SK-N-SH treated with all-trans-retinoic acid at 6 μM for 48 hours (cell line): Measurements from ENCODE around the gene PTPRN2.

Experiments
- ATAC-seq: fragments of 200-7000 bp; cut with Tn5 transposase; 3 replicates; pipeline ENCODE4 v1.9.1; 2020; ENCODE audit warnings: mild to moderate bottlenecking, moderate library complexity
- ARNTL ChIP-seq: fragments of 450-650 bp; formaldehyde crosslinking; IDR thresholded peaks from 2 replicates; pipeline ENCODE4 v1.5.0; 2020; ENCODE audit warnings: low read depth, mild to moderate bottlenecking, moderate library complexity, borderline replicate concordance
- BACH2 ChIP-seq: fragments of 250-450 bp; sonication (Bioruptor Pico); IDR thresholded peaks from 2 replicates; pipeline ENCODE4 v1.9.0; 2021; ENCODE audit warnings: mild to moderate bottlenecking, borderline replicate concordance
- CREB5 ChIP-seq: fragments of 250-450 bp; sonication (Bioruptor Pico); IDR thresholded peaks from 2 replicates; pipeline ENCODE4 v1.5.1; 2020; ENCODE audit warnings: low read depth, mild to moderate bottlenecking, moderate library complexity
- CSRNP3 ChIP-seq: fragments of 250-450 bp; sonication (Bioruptor Pico); IDR thresholded peaks from 2 replicates; pipeline ENCODE4 v1.5.1; 2021; ENCODE audit warnings: mild to moderate bottlenecking, moderate library complexity
- ESRRG ChIP-seq: fragments of 250-450 bp; sonication (Bioruptor Pico); IDR thresholded peaks from 2 replicates; pipeline ENCODE4 v1.6.1; 2021; ENCODE audit warnings: mild to moderate bottlenecking
- GLIS3 ChIP-seq: fragments of 250-450 bp; sonication (Bioruptor Pico); IDR thresholded peaks from 2 replicates; pipeline ENCODE4 v1.5.0; 2020; ENCODE audit warnings: mild to moderate bottlenecking, moderate library complexity
- ISL1 ChIP-seq: fragments of 250-450 bp; sonication (Bioruptor Pico); IDR thresholded peaks from 2 replicates; pipeline ENCODE4 v2.1.2; 2022; ENCODE audit warnings: mild to moderate bottlenecking, moderate library complexity
- POU6F1 ChIP-seq: fragments of 250-450 bp; sonication (Bioruptor Pico); IDR thresholded peaks from 2 replicates; pipeline ENCODE4 v1.8.0; 2021; ENCODE audit warnings: low read depth, mild to moderate bottlenecking, moderate library complexity, borderline replicate concordance
- PPARA ChIP-seq: fragments of 250-450 bp; sonication (Bioruptor Pico); IDR thresholded peaks from 2 replicates; pipeline ENCODE4 v1.5.0; 2020; ENCODE audit warnings: mild to moderate bottlenecking, borderline replicate concordance
- RARB ChIP-seq: fragments of 250-450 bp; sonication (Bioruptor Pico); IDR thresholded peaks from 2 replicates; pipeline ENCODE4 v1.8.0; 2021; ENCODE audit warnings: mild to moderate bottlenecking, moderate library complexity
- SNAI2 ChIP-seq: fragments of 250-450 bp; sonication (Bioruptor Pico); IDR thresholded peaks from 2 replicates; pipeline ENCODE4 v1.5.0; 2020; ENCODE audit warnings: mild to moderate bottlenecking, moderate library complexity
- TCF4 ChIP-seq: fragments of 250-450 bp; sonication (Bioruptor Pico); IDR thresholded peaks from 2 replicates; pipeline ENCODE4 v1.8.0; 2021; ENCODE audit warnings: mild to moderate bottlenecking, moderate library complexity, borderline replicate concordance
- TOX ChIP-seq: fragments of 250-450 bp; sonication (Bioruptor Pico); IDR thresholded peaks from 2 replicates; pipeline ENCODE4 v1.8.0; 2021; ENCODE audit warnings: mild to moderate bottlenecking, moderate library complexity, borderline replicate concordance
- TSHZ2 ChIP-seq: fragments of 250-450 bp; sonication (Bioruptor Pico); IDR thresholded peaks from 2 replicates; pipeline ENCODE4 v1.5.0; 2020; ENCODE audit warnings: mild to moderate bottlenecking, moderate library complexity
- ZC3H10 ChIP-seq: fragments of 250-450 bp; sonication (Bioruptor Pico); IDR thresholded peaks from 2 replicates; pipeline ENCODE4 v1.5.1; 2021; ENCODE audit warnings: mild to moderate bottlenecking, moderate library complexity
- ZFP3 ChIP-seq: fragments of 250-450 bp; sonication (Bioruptor Pico); IDR thresholded peaks from 2 replicates; pipeline ENCODE4 v1.5.0; 2020; ENCODE audit warnings: mild to moderate bottlenecking, moderate library complexity
- ZFP30 ChIP-seq: fragments of 450-650 bp; formaldehyde crosslinking; IDR thresholded peaks from 2 replicates; pipeline ENCODE4 v1.5.0; 2022; ENCODE audit warnings: mild to moderate bottlenecking, moderate library complexity
- ZNF565 ChIP-seq: fragments of 450-650 bp; formaldehyde crosslinking; conservative IDR thresholded peaks from 2 replicates; pipeline ENCODE4 v1.5.0; 2020; ENCODE audit warnings: low read depth, mild to moderate bottlenecking, moderate library complexity
- ZNF70 ChIP-seq: fragments of 450-650 bp; formaldehyde crosslinking; IDR thresholded peaks from 2 replicates; pipeline ENCODE4 v1.5.0; 2020; ENCODE audit warnings: mild to moderate bottlenecking, moderate library complexity
- ZNF8 ChIP-seq: fragments of 450-650 bp; formaldehyde crosslinking; IDR thresholded peaks from 2 replicates; pipeline ENCODE4 v1.5.0; 2020; ENCODE audit warnings: mild to moderate bottlenecking, moderate library complexity

Gene PTPRN2

GRCh38 chr7:157739650-157740049, 848.0 kb downstream of the PTPRN2 start:
- ATAC-seq, result no peak
- TF ChIP-seq ESRRG (CRISPR knock-in tag) (no peak), RARB (no peak), ZNF70 (CRISPR knock-in tag) (no peak), BACH2 (CRISPR knock-in tag) (no peak), ZFP3 (no peak), TOX (CRISPR knock-in tag) (no peak), CSRNP3 (no peak), ZNF565 (CRISPR knock-in tag) (no peak), CREB5 (CRISPR knock-in tag) (no peak), ZFP30 (no peak), SNAI2 (CRISPR knock-in tag) (no peak), ARNTL (CRISPR knock-in tag) (no peak), POU6F1 (no peak), PPARA (CRISPR knock-in tag) (no peak), GLIS3 (CRISPR knock-in tag) (no peak), ZC3H10 (no peak), ISL1 (CRISPR knock-in tag) (no peak), ZNF8 (CRISPR knock-in tag) (no peak), TSHZ2 (CRISPR knock-in tag) (no peak)

GRCh38 chr7:157739031-157739430, 848.6 kb downstream of the PTPRN2 start:
- no peak for ATAC-seq
- no peak for TF ChIP-seq ZFP30
- no peak for TF ChIP-seq TSHZ2 (CRISPR knock-in tag)
- no peak for TF ChIP-seq RARB
- TF ChIP-seq TCF4, result no peak
- TF ChIP-seq PPARA (CRISPR knock-in tag), result no peak
- no peak for TF ChIP-seq ESRRG (CRISPR knock-in tag)
- no peak for TF ChIP-seq BACH2 (CRISPR knock-in tag)
- TF ChIP-seq ZC3H10, result no peak
- TF ChIP-seq, all 23 proteins: peak for 0

GRCh38 chr7:157738066-157738460, 849.6 kb downstream of the PTPRN2 start:
- no peak for TF ChIP-seq POU6F1
- no peak for ATAC-seq
